Trophoblast cell (in vitro differentiated cells and primary cell): Measurements from ENCODE around the gene GAPDH.
"Not testable (repeated sequence)": the region's sequence is repeated elsewhere in the genome, so short reads cannot be mapped to it uniquely, and the experiment has no call there.

ENCODE experiments used
- DNase-seq, 2 donors: peaks; one replicate each; pipeline ENCODE4 v3.0.0-alpha.2; 2016
- H2AFZ ChIP-seq: 2 replicates; pipeline ENCODE4 v1.6.1; 2013; ENCODE audit warnings: low read length, moderate library complexity, mild to moderate bottlenecking; ENCODE audit not compliant: insufficient read depth, poor library complexity
- H2AK5ac ChIP-seq: 2 replicates; pipeline ENCODE4 v1.6.1; 2013; ENCODE audit warnings: mild to moderate bottlenecking, low read length
- H2BK120ac ChIP-seq: 2 replicates; pipeline ENCODE4 v1.6.1; 2013; ENCODE audit warnings: low read length, mild to moderate bottlenecking, moderate library complexity; ENCODE audit not compliant: insufficient read depth, poor library complexity
- H2BK12ac ChIP-seq: 2 replicates; pipeline ENCODE4 v1.6.1; 2013; ENCODE audit warnings: mild to moderate bottlenecking, low read length, moderate library complexity
- H2BK5ac ChIP-seq: 2 replicates; pipeline ENCODE4 v1.6.1; 2013; ENCODE audit warnings: low read length, low read depth, moderate library complexity, mild to moderate bottlenecking; ENCODE audit not compliant: poor library complexity
- H3K14ac ChIP-seq: 2 replicates; pipeline ENCODE4 v1.6.1; 2013; ENCODE audit warnings: mild to moderate bottlenecking, low read length
- H3K18ac ChIP-seq: 2 replicates; pipeline ENCODE4 v1.6.1; 2013; ENCODE audit warnings: mild to moderate bottlenecking, low read length
- H3K23ac ChIP-seq: 2 replicates; pipeline ENCODE4 v1.6.1; 2013; ENCODE audit warnings: low read length
- H3K27ac ChIP-seq: 2 replicates; pipeline ENCODE4 v1.5.1; 2013; ENCODE audit warnings: low read depth, mild to moderate bottlenecking, inconsistent platforms, low read length, moderate library complexity
- H3K27me3 ChIP-seq: 2 replicates; pipeline ENCODE4 v1.6.1; 2013; ENCODE audit warnings: inconsistent platforms, mild to moderate bottlenecking, low read length, moderate library complexity; ENCODE audit not compliant: insufficient read depth
- H3K36me3 ChIP-seq, 2 experiments: 1 replicate in 1 of 2; 2 replicates in 1 of 2; pipeline ENCODE4 v1.6.1; 2013; ENCODE audit warnings: low read length in 2 of 2, mild to moderate bottlenecking in 2 of 2, moderate library complexity in 1 of 2; ENCODE audit not compliant: insufficient read depth in 2 of 2, control insufficient read depth in 1 of 2
- H3K4ac ChIP-seq: 2 replicates; pipeline ENCODE4 v1.6.1; 2013; ENCODE audit warnings: low read depth, mild to moderate bottlenecking, low read length, moderate library complexity
- H3K4me1 ChIP-seq, 2 experiments: 1 replicate in 1 of 2; 2 replicates in 1 of 2; pipeline ENCODE4 v1.6.1; 2013; ENCODE audit warnings: low read length in 2 of 2, mild to moderate bottlenecking in 2 of 2, moderate library complexity in 1 of 2; ENCODE audit not compliant: insufficient read depth in 2 of 2, control insufficient read depth in 1 of 2
- H3K4me2 ChIP-seq: 2 replicates; pipeline ENCODE4 v1.6.1; 2013; ENCODE audit warnings: inconsistent platforms, mild to moderate bottlenecking, low read length, moderate library complexity
- H3K4me3 ChIP-seq: 2 replicates; pipeline ENCODE4 v1.5.1; 2013; ENCODE audit warnings: mild to moderate bottlenecking, low read depth, low read length, inconsistent platforms
- H3K79me1 ChIP-seq: one replicate; pipeline ENCODE4 v1.6.1; 2013; ENCODE audit warnings: low read length
- H3K79me2 ChIP-seq: 2 replicates; pipeline ENCODE4 v1.6.1; 2013; ENCODE audit warnings: low read length, mild to moderate bottlenecking; ENCODE audit not compliant: control insufficient read depth, insufficient read depth, poor library complexity
- H3K9ac ChIP-seq: 2 replicates; pipeline ENCODE4 v1.6.1; 2013; ENCODE audit warnings: mild to moderate bottlenecking, low read length
- H3K9me3 ChIP-seq: 2 replicates; pipeline ENCODE4 v1.6.1; 2013; ENCODE audit warnings: low read depth, mild to moderate bottlenecking, control low read depth, inconsistent platforms, low read length; ENCODE audit not compliant: insufficient read depth
- H4K12ac ChIP-seq: 2 replicates; pipeline ENCODE4 v1.6.1; 2013; ENCODE audit warnings: low read depth, mild to moderate bottlenecking, low read length, moderate library complexity
- H4K8ac ChIP-seq: 2 replicates; pipeline ENCODE4 v1.6.1; 2013; ENCODE audit warnings: low read depth, mild to moderate bottlenecking, low read length, moderate library complexity
- H4K91ac ChIP-seq: one replicate; pipeline ENCODE4 v1.6.1; 2013; ENCODE audit warnings: low read depth, mild to moderate bottlenecking, low read length, moderate library complexity
- WGBS: extraction: QIAGEN DNeasy Blood & Tissue Kit; methylation state at CpG from one replicate; pipeline ENCODE4 v1.1.7; 2013; ENCODE audit warnings: missing lambda C conversion rate; ENCODE audit not compliant: insufficient read length, insufficient coverage; ENCODE audit errors: extremely low coverage; 5-methylcytosine and 5-hydroxymethylcytosine counted together

GAPDH gene

DNA sequence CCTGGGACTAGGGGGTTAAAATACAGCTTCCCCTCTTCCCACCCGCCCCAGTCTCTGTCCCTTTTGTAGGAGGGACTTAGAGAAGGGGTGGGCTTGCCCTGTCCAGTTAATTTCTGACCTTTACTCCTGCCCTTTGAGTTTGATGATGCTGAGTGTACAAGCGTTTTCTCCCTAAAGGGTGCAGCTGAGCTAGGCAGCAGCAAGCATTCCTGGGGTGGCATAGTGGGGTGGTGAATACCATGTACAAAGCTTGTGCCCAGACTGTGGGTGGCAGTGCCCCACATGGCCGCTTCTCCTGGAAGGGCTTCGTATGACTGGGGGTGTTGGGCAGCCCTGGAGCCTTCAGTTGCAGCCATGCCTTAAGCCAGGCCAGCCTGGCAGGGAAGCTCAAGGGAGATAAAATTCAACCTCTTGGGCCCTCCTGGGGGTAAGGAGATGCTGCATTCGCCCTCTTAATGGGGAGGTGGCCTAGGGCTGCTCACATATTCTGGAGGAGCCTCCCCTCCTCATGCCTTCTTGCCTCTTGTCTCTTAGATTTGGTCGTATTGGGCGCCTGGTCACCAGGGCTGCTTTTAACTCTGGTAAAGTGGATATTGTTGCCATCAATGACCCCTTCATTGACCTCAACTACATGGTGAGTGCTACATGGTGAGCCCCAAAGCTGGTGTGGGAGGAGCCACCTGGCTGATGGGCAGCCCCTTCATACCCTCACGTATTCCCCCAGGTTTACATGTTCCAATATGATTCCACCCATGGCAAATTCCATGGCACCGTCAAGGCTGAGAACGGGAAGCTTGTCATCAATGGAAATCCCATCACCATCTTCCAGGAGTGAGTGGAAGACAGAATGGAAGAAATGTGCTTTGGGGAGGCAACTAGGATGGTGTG is 1.9 kb downstream of the GAPDH start:
- peak overlapping the region; percentile 30 for H3K4ac ChIP-seq
- peak overlapping the region; percentile 42 for H3K18ac ChIP-seq
- H3K23ac ChIP-seq: no peak overlapping the region
- H3K9ac ChIP-seq: peak overlapping the region; percentile 72
- H2AK5ac ChIP-seq: no peak overlapping the region
- no CpG with 5 or more reads among the region's 10 CpGs for WGBS
- no peak overlapping the region for H4K12ac ChIP-seq
- no peak overlapping the region for H2BK120ac ChIP-seq
- peak overlapping the region; percentile 76 for H3K4me2 ChIP-seq
- H3K9me3 ChIP-seq: peaks cover 1% of the 10 kb centered on the region
- DNase-seq: no peak
- peaks cover 21 to 24% of the 10 kb centered on the region in 2 experiments for H3K4me1 ChIP-seq
- H4K8ac ChIP-seq: no peak overlapping the region
- H2BK5ac ChIP-seq: no peak overlapping the region
- H2AFZ ChIP-seq: no peak overlapping the region
- H3K14ac ChIP-seq: no peak overlapping the region
- peaks cover 38 to 39% of the 10 kb centered on the region in 2 experiments for H3K36me3 ChIP-seq
- H3K27me3 ChIP-seq: no peaks in the 10 kb centered on the region
- H3K27ac ChIP-seq: peak overlapping the region; percentile 93
- H3K79me2 ChIP-seq: peaks cover 22% of the 10 kb centered on the region
- H2BK12ac ChIP-seq: no peak overlapping the region
- peak overlapping the region; percentile 96 for H3K4me3 ChIP-seq
- no peak overlapping the region for H4K91ac ChIP-seq
- peaks cover 32% of the 10 kb centered on the region for H3K79me1 ChIP-seq

DNA sequence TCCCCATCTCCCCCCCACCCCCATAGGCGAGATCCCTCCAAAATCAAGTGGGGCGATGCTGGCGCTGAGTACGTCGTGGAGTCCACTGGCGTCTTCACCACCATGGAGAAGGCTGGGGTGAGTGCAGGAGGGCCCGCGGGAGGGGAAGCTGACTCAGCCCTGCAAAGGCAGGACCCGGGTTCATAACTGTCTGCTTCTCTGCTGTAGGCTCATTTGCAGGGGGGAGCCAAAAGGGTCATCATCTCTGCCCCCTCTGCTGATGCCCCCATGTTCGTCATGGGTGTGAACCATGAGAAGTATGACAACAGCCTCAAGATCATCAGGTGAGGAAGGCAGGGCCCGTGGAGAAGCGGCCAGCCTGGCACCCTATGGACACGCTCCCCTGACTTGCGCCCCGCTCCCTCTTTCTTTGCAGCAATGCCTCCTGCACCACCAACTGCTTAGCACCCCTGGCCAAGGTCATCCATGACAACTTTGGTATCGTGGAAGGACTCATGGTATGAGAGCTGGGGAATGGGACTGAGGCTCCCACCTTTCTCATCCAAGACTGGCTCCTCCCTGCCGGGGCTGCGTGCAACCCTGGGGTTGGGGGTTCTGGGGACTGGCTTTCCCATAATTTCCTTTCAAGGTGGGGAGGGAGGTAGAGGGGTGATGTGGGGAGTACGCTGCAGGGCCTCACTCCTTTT is 2.7 kb downstream of the GAPDH start:
- Histone ChIP-seq H3K27ac (no peak overlapping the region), H2AFZ (no peak overlapping the region), H3K18ac (no peak overlapping the region), H3K4me3 (peak overlapping the region; percentile 13), H4K8ac (no peak overlapping the region), H3K4me1 (peaks cover 25 to 29% of the 10 kb centered on the region in 2 experiments), H2BK120ac (no peak overlapping the region), H3K9me3 (peaks cover 1% of the 10 kb centered on the region), H3K27me3 (no peaks in the 10 kb centered on the region), H2BK12ac (no peak overlapping the region), H2BK5ac (no peak overlapping the region), H3K36me3 (peaks cover 37 to 41% of the 10 kb centered on the region in 2 experiments), H3K23ac (no peak overlapping the region), H3K4me2 (peak overlapping the region; percentile 76), H3K79me1 (peaks cover 31% of the 10 kb centered on the region), H4K91ac (no peak overlapping the region), H3K9ac (no peak overlapping the region), H4K12ac (no peak overlapping the region), H3K4ac (no peak overlapping the region), H3K14ac (no peak overlapping the region), H2AK5ac (no peak overlapping the region), H3K79me2 (peaks cover 22% of the 10 kb centered on the region)
- WGBS: no CpG with 5 or more reads among the region's 19 CpGs
- no peak for DNase-seq

DNA sequence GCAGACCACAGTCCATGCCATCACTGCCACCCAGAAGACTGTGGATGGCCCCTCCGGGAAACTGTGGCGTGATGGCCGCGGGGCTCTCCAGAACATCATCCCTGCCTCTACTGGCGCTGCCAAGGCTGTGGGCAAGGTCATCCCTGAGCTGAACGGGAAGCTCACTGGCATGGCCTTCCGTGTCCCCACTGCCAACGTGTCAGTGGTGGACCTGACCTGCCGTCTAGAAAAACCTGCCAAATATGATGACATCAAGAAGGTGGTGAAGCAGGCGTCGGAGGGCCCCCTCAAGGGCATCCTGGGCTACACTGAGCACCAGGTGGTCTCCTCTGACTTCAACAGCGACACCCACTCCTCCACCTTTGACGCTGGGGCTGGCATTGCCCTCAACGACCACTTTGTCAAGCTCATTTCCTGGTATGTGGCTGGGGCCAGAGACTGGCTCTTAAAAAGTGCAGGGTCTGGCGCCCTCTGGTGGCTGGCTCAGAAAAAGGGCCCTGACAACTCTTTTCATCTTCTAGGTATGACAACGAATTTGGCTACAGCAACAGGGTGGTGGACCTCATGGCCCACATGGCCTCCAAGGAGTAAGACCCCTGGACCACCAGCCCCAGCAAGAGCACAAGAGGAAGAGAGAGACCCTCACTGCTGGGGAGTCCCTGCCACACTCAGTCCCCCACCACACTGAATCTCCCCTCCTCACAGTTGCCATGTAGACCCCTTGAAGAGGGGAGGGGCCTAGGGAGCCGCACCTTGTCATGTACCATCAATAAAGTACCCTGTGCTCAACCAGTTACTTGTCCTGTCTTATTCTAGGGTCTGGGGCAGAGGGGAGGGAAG is 3.5 kb downstream of the GAPDH start:
- H3K23ac ChIP-seq, H3K4me2 ChIP-seq, H4K91ac ChIP-seq, H2BK5ac ChIP-seq, H3K18ac ChIP-seq, H3K9me3 ChIP-seq, H3K9ac ChIP-seq, H3K14ac ChIP-seq, H2AFZ ChIP-seq, H2BK12ac ChIP-seq, H3K4ac ChIP-seq, H4K12ac ChIP-seq, H3K27ac ChIP-seq, H2BK120ac ChIP-seq, H4K8ac ChIP-seq, H2AK5ac ChIP-seq, H3K4me3 ChIP-seq, H3K27me3 ChIP-seq: not testable (repeated sequence)
- Histone ChIP-seq H3K79me1 (peaks cover 26% of the 10 kb centered on the region), H3K36me3 (peaks cover 37 to 41% of the 10 kb centered on the region in 2 experiments), H3K79me2 (peaks cover 22% of the 10 kb centered on the region), H3K4me1 (peaks cover 19 to 26% of the 10 kb centered on the region in 2 experiments)
- DNase-seq: peak; percentile 75 to 89
- WGBS: no CpG with 5 or more reads among the region's 17 CpGs
